Liver (tissue), 9 donors: ENCODE data around the gene EPC2. TPM values are rescaled to one million over a fixed set of nuclear protein-coding genes. Genes with fewer than 3 reads are reported as not detected.

Experiments used
- DNase-seq: peaks from one replicate; pipeline ENCODE4 v3.0.0-alpha.2; 2017; ENCODE audit warnings: low spot score
- H3K27ac ChIP-seq, 2 donors: one replicate each; pipeline ENCODE4 v1.7.0; 2013; ENCODE audit warnings: inconsistent platforms in 2 of 2, low read length in 2 of 2, control low read depth in 1 of 2, low read depth in 1 of 2, mild to moderate bottlenecking in 1 of 2
- H3K27me3 ChIP-seq, 4 donors: one replicate each; pipeline versions ENCODE4 v1.6.1 to v1.7.0; 2013; ENCODE audit warnings: low read length in 3 of 4, inconsistent platforms in 1 of 4, mild to moderate bottlenecking in 1 of 4, moderate library complexity in 1 of 4; ENCODE audit not compliant: control insufficient read depth in 4 of 4, insufficient read depth in 4 of 4
- H3K36me3 ChIP-seq, 4 donors: one replicate each; pipeline versions ENCODE4 v1.6.1 to v1.7.0; 2013; ENCODE audit warnings: low read length in 3 of 4, mild to moderate bottlenecking in 3 of 4, low read depth in 1 of 4, moderate library complexity in 1 of 4; ENCODE audit not compliant: control insufficient read depth in 4 of 4, insufficient read depth in 3 of 4
- H3K4me1 ChIP-seq, 4 donors: one replicate each; pipeline versions ENCODE4 v1.6.1 to v1.7.0; 2013; ENCODE audit warnings: low read length in 3 of 4, mild to moderate bottlenecking in 3 of 4, moderate library complexity in 1 of 4; ENCODE audit not compliant: control insufficient read depth in 4 of 4, insufficient read depth in 4 of 4
- H3K4me3 ChIP-seq, 3 donors: one replicate each; pipeline versions ENCODE4 v1.6.1 to v1.7.0; 2013; ENCODE audit warnings: low read length in 3 of 3, control low read depth in 1 of 3, low read depth in 1 of 3, mild to moderate bottlenecking in 1 of 3
- H3K9ac ChIP-seq, 2 donors: one replicate each; pipeline ENCODE4 v1.7.0; 2013; ENCODE audit warnings: low read length in 2 of 2, mild to moderate bottlenecking in 2 of 2, moderate library complexity in 2 of 2, control low read depth in 1 of 2, low read depth in 1 of 2
- H3K9me3 ChIP-seq, 4 donors: one replicate each; pipeline versions ENCODE4 v1.6.1 to v1.7.0; 2013; ENCODE audit warnings: low read length in 3 of 4; ENCODE audit not compliant: control insufficient read depth in 4 of 4
- EGR1 ChIP-seq, 2 donors: IDR thresholded peaks; 2 replicates each; pipeline ENCODE4 v1.6.1; 2016 to 2018; ENCODE audit warnings: antibody characterized with exemption in 2 of 2, low read depth in 2 of 2
- FOXA1 ChIP-seq: IDR thresholded peaks from 2 replicates; pipeline ENCODE4 v1.6.1; 2016; ENCODE audit warnings: antibody characterized with exemption
- FOXA2 ChIP-seq: IDR thresholded peaks from 2 replicates; pipeline ENCODE4 v1.6.1; 2016; ENCODE audit warnings: antibody characterized with exemption
- GABPA ChIP-seq, 2 donors: IDR thresholded peaks in 1 of 2; conservative IDR thresholded peaks in 1 of 2; 2 replicates each; pipeline ENCODE4 v1.6.1; 2016; ENCODE audit warnings: antibody characterized with exemption in 2 of 2, mild to moderate bottlenecking in 1 of 2, moderate library complexity in 1 of 2
- HNF4A ChIP-seq, 2 donors: conservative IDR thresholded peaks; 2 replicates each; pipeline ENCODE4 v1.6.1; 2016; ENCODE audit warnings: antibody characterized with exemption in 2 of 2, mild to moderate bottlenecking in 2 of 2
- HNF4G ChIP-seq: IDR thresholded peaks from 2 replicates; pipeline ENCODE4 v1.6.1; 2016; ENCODE audit warnings: antibody characterized with exemption
- JUND ChIP-seq, 2 donors: IDR thresholded peaks; 2 replicates each; pipeline ENCODE4 v1.6.1; 2016; ENCODE audit warnings: antibody characterized with exemption in 2 of 2
- MAX ChIP-seq: IDR thresholded peaks from 2 replicates; pipeline ENCODE4 v1.6.1; 2016; ENCODE audit warnings: antibody characterized with exemption
- NR2F2 ChIP-seq: IDR thresholded peaks from 2 replicates; pipeline ENCODE4 v1.6.1; 2016; ENCODE audit warnings: antibody characterized with exemption
- RAD21 ChIP-seq, 2 donors: IDR thresholded peaks; 2 replicates each; pipeline ENCODE4 v1.6.1; 2016; ENCODE audit warnings: antibody characterized with exemption in 2 of 2, mild to moderate bottlenecking in 2 of 2
- REST ChIP-seq: IDR thresholded peaks from 2 replicates; pipeline ENCODE4 v1.6.1; 2016; ENCODE audit warnings: antibody characterized with exemption, mild to moderate bottlenecking
- RXRA ChIP-seq, 2 donors: IDR thresholded peaks; 2 replicates each; pipeline ENCODE4 v1.6.1; 2017 to 2018; ENCODE audit warnings: antibody characterized with exemption in 2 of 2, mild to moderate bottlenecking in 1 of 2
- SP1 ChIP-seq: IDR thresholded peaks from 2 replicates; pipeline ENCODE4 v1.6.1; 2018; ENCODE audit warnings: antibody characterized with exemption, mild to moderate bottlenecking
- TAF1 ChIP-seq: conservative IDR thresholded peaks from 2 replicates; pipeline ENCODE4 v1.6.1; 2016; ENCODE audit warnings: antibody characterized with exemption, mild to moderate bottlenecking
- YY1 ChIP-seq: IDR thresholded peaks from 2 replicates; pipeline ENCODE4 v1.6.1; 2016; ENCODE audit warnings: antibody characterized with exemption, mild to moderate bottlenecking
- WGBS: extraction: QIAGEN DNeasy Blood & Tissue Kit; methylation state at CpG from one replicate; pipeline ENCODE4 v1.1.7; 2013; 5-methylcytosine and 5-hydroxymethylcytosine counted together
- polyA plus RNA-seq, 2 donors: library from polyadenylated mRNA; stranded (reverse) in 1 of 2; unstranded in 1 of 2; fragments of 200-250 nt in 1 of 2; fragments of >200 nt in 1 of 2; fragmentation: Nextera tagmentation in 1 of 2; extraction: Ambion mirVana in 1 of 2; gene quantifications; one replicate each; pipeline versions ENCODE4 v1.2.1 to v1.2.3, GENCODE V29; 2013 to 2015
- total RNA-seq, 2 donors: library from RNA; depleted of rRNA; stranded (reverse); fragments of >200 nt; gene quantifications; one replicate each; pipeline ENCODE4 v1.2.3, GENCODE V29; 2014
- TF ChIP-seq, protein P1 (sequence below): fragments of 150-350 bp; IDR thresholded peaks from 2 replicates; pipeline ENCODE4 v1.5.1; 2017; ENCODE audit warnings: improper control_type of control experiment, low read depth, low read length; ENCODE audit not compliant: missing input control
- TF ChIP-seq, protein P2 (sequence below): IDR thresholded peaks from 2 replicates; pipeline ENCODE4 v1.6.1; 2016; ENCODE audit warnings: antibody characterized with exemption
- donor health status: healthy.
- donor health status: healthy.
- donor health status: healthy.
- donor health status: healthy.
- donor health status: healthy.

Gene EPC2
- total and polyA plus RNA-seq, 4 donors = 2.8 to 17.7 (median 9.6) TPM

- 98% methylated on average over 3 of the region's 3 CpGs for WGBS
These were observed 73.5 kb downstream of the EPC2 start for GRCh38 chr2:148718039-148718438.

DNA sequence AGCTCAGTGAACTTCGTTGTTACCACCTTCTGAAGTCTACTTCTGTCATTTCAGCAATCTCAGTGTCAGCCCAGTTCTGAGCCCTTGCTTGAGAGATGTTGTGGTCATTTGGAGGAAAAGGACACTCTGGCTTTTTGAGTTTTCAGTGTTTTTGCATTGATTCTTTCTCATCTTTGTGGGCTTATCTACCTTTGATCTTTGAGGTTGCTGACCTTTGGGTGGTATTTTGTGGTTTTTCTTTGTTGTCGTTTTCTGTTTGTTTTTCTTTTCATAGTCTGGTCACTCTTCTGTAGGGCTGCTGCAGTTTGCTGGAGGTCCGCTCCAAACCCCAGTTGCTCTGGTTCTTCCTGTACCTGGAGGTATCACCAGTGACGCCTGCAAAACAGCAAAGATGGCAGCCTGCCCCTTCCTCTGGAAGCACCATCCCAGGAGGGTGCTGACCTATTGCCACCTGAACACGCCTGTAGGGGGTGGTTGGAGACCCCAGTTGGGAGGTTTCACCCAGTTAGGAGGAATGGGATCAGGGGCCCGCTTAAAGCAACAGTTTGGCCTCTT is 74.7 kb downstream of the EPC2 start:
- TF ChIP-seq FOXA1 (no peak), NR2F2 (no peak)
- no peak overlapping the region for H3K9ac ChIP-seq
- no peak overlapping the region for H3K27ac ChIP-seq
- 87% methylated on average over 6 of the region's 6 CpGs for WGBS
- H3K27me3 ChIP-seq = no peaks in the 10 kb centered on the region
- no peaks in the 10 kb centered on the region for H3K36me3 ChIP-seq
- H3K9me3 ChIP-seq = no peaks in the 10 kb centered on the region
- no peak for DNase-seq
- H3K4me3 ChIP-seq = no peak overlapping the region
- H3K4me1 ChIP-seq = peaks cover 0 to 3% (median 1%) of the 10 kb centered on the region in 4 donors

More at GRCh38 chr2:148718039-148718438, 73.5 kb downstream of the EPC2 start:
- peaks cover 0 to 3% (median 1%) of the 10 kb centered on the region in 4 donors for H3K4me1 ChIP-seq
- no peak overlapping the region for H3K4me3 ChIP-seq
- no peak overlapping the region for H3K27ac ChIP-seq
- no peaks in the 10 kb centered on the region for H3K36me3 ChIP-seq
- H3K9ac ChIP-seq = no peak overlapping the region
- no peaks in the 10 kb centered on the region for H3K27me3 ChIP-seq
- no peak for TF ChIP-seq FOXA2
- TF ChIP-seq HNF4G = no peak
- TF ChIP-seq HNF4A (conservative IDR thresholded peaks at IDR 0.05) = no peak
- TF ChIP-seq EGR1 (IDR thresholded peaks at IDR 0.05; ENCODE audit: low read depth in 2 of 2) = no peak
- TF ChIP-seq, protein P1, sequence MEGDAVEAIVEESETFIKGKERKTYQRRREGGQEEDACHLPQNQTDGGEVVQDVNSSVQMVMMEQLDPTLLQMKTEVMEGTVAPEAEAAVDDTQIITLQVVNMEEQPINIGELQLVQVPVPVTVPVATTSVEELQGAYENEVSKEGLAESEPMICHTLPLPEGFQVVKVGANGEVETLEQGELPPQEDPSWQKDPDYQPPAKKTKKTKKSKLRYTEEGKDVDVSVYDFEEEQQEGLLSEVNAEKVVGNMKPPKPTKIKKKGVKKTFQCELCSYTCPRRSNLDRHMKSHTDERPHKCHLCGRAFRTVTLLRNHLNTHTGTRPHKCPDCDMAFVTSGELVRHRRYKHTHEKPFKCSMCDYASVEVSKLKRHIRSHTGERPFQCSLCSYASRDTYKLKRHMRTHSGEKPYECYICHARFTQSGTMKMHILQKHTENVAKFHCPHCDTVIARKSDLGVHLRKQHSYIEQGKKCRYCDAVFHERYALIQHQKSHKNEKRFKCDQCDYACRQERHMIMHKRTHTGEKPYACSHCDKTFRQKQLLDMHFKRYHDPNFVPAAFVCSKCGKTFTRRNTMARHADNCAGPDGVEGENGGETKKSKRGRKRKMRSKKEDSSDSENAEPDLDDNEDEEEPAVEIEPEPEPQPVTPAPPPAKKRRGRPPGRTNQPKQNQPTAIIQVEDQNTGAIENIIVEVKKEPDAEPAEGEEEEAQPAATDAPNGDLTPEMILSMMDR = no peak
- no peak for TF ChIP-seq MAX
- TF ChIP-seq YY1 = no peak
- no peak for TF ChIP-seq SP1
- TF ChIP-seq TAF1 = no peak
- TF ChIP-seq FOXA1 = no peak
- TF ChIP-seq, protein P2, sequence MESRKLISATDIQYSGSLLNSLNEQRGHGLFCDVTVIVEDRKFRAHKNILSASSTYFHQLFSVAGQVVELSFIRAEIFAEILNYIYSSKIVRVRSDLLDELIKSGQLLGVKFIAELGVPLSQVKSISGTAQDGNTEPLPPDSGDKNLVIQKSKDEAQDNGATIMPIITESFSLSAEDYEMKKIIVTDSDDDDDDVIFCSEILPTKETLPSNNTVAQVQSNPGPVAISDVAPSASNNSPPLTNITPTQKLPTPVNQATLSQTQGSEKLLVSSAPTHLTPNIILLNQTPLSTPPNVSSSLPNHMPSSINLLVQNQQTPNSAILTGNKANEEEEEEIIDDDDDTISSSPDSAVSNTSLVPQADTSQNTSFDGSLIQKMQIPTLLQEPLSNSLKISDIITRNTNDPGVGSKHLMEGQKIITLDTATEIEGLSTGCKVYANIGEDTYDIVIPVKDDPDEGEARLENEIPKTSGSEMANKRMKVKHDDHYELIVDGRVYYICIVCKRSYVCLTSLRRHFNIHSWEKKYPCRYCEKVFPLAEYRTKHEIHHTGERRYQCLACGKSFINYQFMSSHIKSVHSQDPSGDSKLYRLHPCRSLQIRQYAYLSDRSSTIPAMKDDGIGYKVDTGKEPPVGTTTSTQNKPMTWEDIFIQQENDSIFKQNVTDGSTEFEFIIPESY = no peak
- DNase-seq = no peak
- no peaks in the 10 kb centered on the region for H3K9me3 ChIP-seq

- Histone ChIP-seq H3K27me3 (no peaks in the 10 kb centered on the region), H3K9me3 (no peaks in the 10 kb centered on the region), H3K4me1 (peaks cover 0 to 3% (median 1%) of the 10 kb centered on the region in 4 donors), H3K4me3 (no peak overlapping the region), H3K9ac (no peak overlapping the region), H3K27ac (no peak overlapping the region), H3K36me3 (no peaks in the 10 kb centered on the region)
- 65% methylated on average over 2 of the region's 2 CpGs for whole genome bisulfite sequencing
- no peak for DNase-seq
- TF ChIP-seq RXRA (IDR thresholded peaks at IDR 0.05) (no peak), FOXA2 (no peak), TAF1 (no peak), RAD21 (IDR thresholded peaks at IDR 0.05) (no peak), GABPA (IDR thresholded peaks at IDR 0.05 in 1 of 2, conservative IDR thresholded peaks at IDR 0.05 in 1 of 2) (no peak), SP1 (no peak), HNF4A (conservative IDR thresholded peaks at IDR 0.05) (no peak), EGR1 (IDR thresholded peaks at IDR 0.05; ENCODE audit: low read depth in 2 of 2) (no peak), NR2F2 (no peak), REST (no peak), FOXA1 (no peak), JUND (IDR thresholded peaks at IDR 0.05) (no peak)
- TF ChIP-seq, protein P1 = no peak
These were observed 75.4 kb downstream of the EPC2 start for GRCh38 chr2:148719941-148720436.
